AG09319 (cell line): ENCODE data around the gene GRK5.
"Not testable (repeated sequence)": the region's sequence is repeated elsewhere in the genome, so short reads cannot be mapped to it uniquely, and the experiment has no call there.

Experiments
- DNase-seq: peaks from one replicate; pipeline ENCODE4 v3.0.0-alpha.2; 2010; ENCODE audit warnings: low read depth; ENCODE audit errors: extremely low read depth
- TF ChIP-seq, protein P1 (sequence below): IDR thresholded peaks from 2 replicates; pipeline ENCODE4 v1.5.1; 2011; ENCODE audit warnings: low read depth, mild to moderate bottlenecking, inconsistent platforms, low read length, moderate library complexity

The GRK5 gene

DNA sequence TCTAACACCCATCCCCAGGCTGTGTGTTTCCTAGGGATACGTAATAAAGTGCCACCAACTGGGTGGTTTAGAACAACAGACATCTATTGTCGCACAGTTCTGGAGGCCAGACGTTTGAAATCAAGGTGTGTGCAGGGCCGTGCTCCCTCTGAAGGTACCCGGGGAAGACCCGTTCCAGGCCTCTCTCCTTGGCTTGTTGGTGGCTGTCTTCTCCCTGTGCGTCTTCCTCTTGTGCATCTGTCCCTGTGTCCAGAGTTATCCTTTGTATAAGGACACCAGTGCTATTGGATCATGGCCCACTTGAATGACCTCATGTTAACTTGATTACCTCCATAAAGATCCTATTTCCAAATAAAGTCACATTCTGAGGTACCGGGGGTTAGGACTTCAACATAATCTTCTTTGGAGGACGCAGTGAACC lies 15.6 kb downstream of the GRK5 start:
- TF ChIP-seq, protein P1, sequence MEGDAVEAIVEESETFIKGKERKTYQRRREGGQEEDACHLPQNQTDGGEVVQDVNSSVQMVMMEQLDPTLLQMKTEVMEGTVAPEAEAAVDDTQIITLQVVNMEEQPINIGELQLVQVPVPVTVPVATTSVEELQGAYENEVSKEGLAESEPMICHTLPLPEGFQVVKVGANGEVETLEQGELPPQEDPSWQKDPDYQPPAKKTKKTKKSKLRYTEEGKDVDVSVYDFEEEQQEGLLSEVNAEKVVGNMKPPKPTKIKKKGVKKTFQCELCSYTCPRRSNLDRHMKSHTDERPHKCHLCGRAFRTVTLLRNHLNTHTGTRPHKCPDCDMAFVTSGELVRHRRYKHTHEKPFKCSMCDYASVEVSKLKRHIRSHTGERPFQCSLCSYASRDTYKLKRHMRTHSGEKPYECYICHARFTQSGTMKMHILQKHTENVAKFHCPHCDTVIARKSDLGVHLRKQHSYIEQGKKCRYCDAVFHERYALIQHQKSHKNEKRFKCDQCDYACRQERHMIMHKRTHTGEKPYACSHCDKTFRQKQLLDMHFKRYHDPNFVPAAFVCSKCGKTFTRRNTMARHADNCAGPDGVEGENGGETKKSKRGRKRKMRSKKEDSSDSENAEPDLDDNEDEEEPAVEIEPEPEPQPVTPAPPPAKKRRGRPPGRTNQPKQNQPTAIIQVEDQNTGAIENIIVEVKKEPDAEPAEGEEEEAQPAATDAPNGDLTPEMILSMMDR = no peak
- DNase-seq = no peak

DNA sequence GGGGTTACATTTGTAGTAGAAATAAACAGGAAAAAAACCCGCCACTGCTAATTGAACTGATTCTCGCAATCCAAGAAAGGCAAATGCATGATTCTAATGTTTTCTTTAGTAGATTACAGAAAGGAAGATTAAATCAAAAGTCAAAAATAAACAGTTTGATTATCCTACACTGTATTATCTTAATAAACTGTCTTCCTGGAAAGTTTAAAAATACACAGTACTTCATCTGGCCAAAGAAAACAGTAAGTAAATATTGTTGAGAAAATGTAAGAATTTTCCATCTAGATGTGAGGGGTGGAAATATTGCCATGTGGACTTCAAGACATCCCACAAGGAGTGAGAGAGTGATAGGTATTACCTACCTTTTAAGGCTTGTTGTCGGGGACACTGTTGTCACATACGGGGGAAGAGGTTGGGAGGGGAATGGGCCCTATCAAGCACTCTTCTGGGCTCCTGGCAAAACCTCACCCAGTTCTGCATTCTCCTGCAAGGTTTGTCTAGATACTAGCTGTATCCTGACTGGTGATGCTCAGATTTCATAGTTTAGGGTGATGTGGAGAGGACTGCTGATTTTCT lies 17.8 kb downstream of the GRK5 start:
- no peak for DNase-seq
- TF ChIP-seq, protein P1 = no peak

DNA sequence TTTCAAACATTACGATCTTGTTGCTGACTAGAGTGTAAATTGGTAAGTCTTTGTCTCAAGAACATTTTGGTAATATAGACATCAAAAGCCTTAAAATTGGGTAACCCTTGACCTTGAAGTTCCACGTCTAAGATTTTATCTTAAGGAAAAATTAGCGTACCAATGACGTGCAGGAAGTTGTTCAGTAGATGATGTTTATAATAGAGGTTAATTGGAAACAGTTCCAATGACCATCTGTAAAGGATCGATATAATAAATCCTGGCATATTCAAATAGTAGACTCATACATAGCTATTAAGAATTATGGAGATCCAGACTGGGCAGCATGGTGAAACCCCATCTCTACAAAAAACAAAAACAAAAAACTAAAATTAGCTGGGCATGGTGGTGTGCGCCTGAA lies 20.5 kb downstream of the GRK5 start:
- TF ChIP-seq, protein P1 = no peak
- DNase-seq = no peak

DNA sequence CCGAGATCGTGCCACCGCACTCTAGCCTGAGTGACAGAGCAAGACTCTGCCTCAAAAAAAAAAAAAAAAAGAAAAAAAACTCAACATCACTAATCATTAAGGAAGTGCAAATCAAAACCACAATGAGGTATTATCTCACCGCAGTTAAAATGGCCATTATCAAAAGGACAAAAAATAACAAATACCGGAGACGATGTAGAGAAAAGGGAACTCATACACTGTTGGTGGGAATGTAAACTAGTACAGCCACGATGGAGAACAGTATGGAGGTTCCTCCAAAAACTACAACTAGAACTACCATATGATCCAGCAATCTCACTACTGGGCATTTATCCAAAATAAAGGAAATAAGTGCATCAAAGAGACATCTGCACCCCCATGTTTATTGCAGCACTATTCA lies 24.3 kb downstream of the GRK5 start:
- TF ChIP-seq, protein P1 = no peak
- no peak for DNase-seq

DNA sequence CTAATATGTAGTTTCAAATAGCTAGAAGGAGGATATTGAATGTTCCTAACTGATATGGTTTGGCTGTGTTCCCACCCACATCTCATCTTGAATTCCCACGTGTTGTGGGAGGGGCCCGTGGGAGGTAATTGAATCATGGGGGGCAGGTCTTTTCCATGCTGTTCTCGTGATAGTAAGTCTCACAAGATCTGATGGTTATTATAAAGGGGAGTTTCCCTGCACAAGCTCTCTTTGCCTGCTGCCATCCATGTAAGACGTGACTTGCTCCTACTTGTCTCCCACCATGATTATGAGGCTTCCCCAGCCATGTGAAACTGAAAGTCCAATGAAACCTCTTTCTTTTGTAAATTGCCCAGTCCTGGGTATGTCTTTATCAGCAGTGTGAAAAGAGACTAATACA lies 25.1 kb downstream of the GRK5 start:
- not testable (repeated sequence) for DNase-seq

DNA sequence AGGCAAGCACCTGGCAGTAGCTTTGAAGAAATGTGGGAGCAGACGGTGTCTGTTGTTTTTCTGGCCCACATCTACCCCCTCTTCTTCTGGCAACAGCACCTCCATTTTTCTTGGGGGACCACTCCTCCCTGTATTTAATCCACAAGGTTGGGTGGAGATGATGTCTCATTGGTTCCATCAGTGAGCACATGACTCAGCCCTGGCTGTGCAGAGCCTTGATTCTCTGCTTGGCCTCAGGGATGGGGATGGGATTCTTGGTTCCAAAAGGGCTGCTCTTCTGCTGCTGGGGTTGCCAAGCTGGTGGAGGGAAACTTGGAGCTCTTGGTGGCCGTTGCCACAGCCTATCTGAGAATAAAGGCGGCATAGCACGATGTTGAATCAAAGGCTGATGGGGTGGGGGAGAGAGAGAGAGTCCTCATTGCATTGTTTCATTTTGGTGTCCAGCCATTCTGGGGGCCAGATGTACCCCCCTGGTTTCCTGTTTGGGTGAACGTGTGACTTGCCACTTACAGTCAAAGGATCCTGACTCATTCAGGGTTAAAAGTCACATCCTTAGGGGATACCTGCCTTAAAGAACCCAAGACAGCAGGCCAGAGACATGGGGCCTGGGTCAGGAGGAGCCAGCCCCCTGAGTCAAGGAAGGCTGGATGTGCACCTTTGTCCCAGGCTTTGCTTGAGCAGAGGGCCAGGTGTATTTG lies 25.9 kb downstream of the GRK5 start:
- DNase-seq = no peak
- TF ChIP-seq, protein P1 = no peak

DNA sequence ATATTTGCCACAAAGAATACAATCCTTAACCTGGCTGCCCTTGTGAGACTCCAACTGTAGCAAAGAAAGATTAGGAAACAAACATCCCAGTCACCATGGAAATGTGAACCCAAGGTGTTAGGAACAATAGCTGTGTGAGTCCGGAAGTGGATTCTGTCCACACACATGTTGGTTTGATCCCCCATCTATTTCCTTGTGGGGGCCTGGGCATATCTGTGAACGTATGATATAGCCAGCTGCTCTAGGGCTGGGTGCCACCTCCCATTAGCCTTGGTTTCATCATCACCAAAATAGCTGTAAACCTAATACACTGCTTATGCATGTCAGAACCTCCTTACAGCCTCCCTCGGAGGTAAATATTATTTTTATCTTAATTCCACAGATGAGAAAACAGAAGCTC lies 26.4 kb downstream of the GRK5 start:
- TF ChIP-seq, protein P1 = no peak
- DNase-seq = no peak

DNA sequence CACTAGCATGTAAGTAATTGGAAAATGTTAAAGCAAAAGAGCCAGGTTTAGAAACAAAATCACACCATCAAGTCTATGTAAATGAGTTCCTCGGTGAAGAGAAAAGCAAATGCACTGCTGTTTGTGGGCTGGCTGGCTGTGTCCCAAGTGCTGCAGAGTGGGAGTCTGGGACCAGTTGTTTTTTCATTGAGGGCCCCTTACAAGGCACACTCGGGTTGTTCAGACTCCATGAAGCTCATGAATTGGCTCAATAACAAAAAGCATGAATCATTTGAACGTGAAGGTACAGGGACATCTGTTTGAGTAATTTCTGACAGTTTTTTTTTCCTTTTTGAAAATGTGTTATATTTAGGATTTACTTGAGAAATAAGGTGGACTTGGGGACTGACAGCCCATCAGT lies 28.0 kb downstream of the GRK5 start:
- TF ChIP-seq, protein P1 = no peak
- DNase-seq = no peak
